ENCODE data around the gene NSG2. TPM values are rescaled to one million over a fixed set of nuclear protein-coding genes. Genes with fewer than 3 reads are reported as not detected.
"Not testable (repeated sequence)": the region's sequence is repeated elsewhere in the genome, so short reads cannot be mapped to it uniquely, and the experiment has no call there.

The NSG2 gene
- 1 to 10 TPM in 1 of 2 donors, under 1 TPM in 1; 0.95 to 1.4 TPM for total RNA-seq
- long read RNA-seq, result 0 reads

GRCh38 chr5:174045470-174046025 is at the start of gene NSG2:
NSG2 (plus strand) TSS chr5:174045706; CDS start chr5:174046756, 1,050 bp downstream.
- ATAC-seq (peak; percentile 96), DNase-seq (peak; percentile 62 to 74)
- intact Hi-C loops (cut with DNase I, micrococcal nuclease), result loop anchor here in 1 of 2 donors (10.0 kb wide), 1 partner anchor 269 kb away; no protein-coding TSS in a partner anchor

- ATAC-seq (no peak), DNase-seq (no peak)
- intact Hi-C loops (cut with DNase I, micrococcal nuclease), result no loop called here
Measured at GRCh38 chr5:173997331-173997730, 48.2 kb upstream of the NSG2 start.

DNA sequence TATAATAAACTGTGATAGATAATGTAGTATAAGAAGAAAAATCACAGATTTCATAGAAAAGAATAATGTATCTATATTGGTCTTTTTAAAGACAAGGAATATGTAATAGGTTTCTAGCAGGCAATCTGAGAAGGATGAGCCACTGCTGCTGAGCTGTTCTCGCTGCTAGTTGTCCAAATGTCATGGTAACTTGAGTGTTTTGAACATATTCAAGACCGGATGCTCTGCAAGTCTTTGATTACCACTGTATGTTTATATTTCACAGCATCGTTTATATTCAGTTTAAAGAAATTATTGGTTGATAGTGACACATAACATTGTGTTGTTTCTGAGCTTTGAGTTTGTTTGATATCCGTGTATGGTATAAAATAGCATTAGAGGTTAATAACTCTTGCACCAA is 47.0 kb upstream of the NSG2 start:
- intact Hi-C loops (cut with DNase I, micrococcal nuclease), result no loop called here
- DNase-seq, result no peak
- no peak for ATAC-seq

DNA sequence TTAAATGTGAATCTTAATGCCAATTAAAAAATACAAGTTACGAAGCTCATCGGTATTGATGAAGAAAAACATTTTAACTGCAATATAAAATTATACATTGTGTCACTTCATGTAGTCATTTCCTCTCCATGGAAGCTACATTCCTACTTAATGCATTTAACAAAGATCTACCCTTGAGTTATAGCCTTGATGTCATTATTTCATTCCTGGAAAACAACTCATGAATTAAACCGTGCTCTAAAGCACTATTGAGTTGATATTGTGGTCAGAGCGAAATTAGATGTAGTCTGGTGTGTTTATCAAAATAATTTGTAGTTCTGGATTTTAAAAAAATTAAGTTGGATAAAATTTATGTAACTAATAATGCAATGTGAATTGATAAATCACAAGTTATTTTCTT is 45.4 kb upstream of the NSG2 start:
- DNase-seq, result no peak
- intact Hi-C loops (cut with DNase I, micrococcal nuclease), result no loop called here
- ATAC-seq, result no peak

- intact Hi-C loops (cut with DNase I, micrococcal nuclease), result no loop called here
- ATAC-seq, result no peak
Measured at GRCh38 chr5:174003795-174004194, 41.7 kb upstream of the NSG2 start.

DNA sequence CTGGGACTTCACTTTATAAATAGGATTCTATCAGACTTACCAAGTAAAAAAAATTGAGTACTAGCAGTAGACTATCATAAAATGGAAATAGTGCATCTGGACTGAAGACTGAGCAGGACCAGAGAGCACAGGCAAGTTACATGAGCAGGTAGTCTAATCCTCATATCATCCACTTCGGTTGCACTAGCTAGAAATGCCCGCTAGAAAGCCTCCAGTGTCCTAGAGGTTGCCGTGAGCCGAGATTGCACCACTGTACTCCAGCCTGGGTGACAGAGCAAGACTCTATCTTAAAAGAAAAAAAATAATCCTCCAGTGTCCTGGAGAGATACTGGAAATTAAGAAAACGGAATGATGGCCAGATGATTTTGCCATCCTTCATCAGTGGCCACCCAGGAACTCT is 36.6 kb upstream of the NSG2 start:
- no peak for ATAC-seq
- intact Hi-C loops (cut with DNase I, micrococcal nuclease), result no loop called here
- DNase-seq, result no peak

More at GRCh38 chr5:174003795-174004194, 41.7 kb upstream of the NSG2 start:
- no peak for DNase-seq

DNA sequence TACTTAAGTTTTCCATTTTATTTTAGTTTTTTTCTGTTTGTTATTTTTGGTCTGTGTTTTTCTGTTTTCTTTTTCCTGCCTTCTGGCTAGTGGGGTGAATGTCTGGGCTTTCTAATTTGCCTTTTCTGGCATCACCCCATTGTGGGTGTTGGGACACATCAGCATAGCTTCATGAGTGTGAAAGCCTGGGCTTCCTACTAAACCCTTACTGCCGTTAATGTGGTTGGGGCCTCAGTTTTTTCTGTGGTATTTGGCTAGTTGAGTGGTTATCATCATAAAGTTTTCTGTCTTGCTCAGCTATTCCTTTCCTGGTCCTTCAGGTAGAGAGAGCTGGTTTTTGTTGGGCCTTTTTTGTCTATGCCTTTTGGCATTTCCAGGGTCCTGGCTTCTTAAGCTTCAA is 35.1 kb upstream of the NSG2 start:
- ATAC-seq (no peak), DNase-seq (no peak)
- intact Hi-C loops (cut with DNase I, micrococcal nuclease), result no loop called here

GRCh38 chr5:174011441-174011840 is 34.1 kb upstream of the NSG2 start:
- intact Hi-C loops (cut with DNase I, micrococcal nuclease), result no loop called here

DNA sequence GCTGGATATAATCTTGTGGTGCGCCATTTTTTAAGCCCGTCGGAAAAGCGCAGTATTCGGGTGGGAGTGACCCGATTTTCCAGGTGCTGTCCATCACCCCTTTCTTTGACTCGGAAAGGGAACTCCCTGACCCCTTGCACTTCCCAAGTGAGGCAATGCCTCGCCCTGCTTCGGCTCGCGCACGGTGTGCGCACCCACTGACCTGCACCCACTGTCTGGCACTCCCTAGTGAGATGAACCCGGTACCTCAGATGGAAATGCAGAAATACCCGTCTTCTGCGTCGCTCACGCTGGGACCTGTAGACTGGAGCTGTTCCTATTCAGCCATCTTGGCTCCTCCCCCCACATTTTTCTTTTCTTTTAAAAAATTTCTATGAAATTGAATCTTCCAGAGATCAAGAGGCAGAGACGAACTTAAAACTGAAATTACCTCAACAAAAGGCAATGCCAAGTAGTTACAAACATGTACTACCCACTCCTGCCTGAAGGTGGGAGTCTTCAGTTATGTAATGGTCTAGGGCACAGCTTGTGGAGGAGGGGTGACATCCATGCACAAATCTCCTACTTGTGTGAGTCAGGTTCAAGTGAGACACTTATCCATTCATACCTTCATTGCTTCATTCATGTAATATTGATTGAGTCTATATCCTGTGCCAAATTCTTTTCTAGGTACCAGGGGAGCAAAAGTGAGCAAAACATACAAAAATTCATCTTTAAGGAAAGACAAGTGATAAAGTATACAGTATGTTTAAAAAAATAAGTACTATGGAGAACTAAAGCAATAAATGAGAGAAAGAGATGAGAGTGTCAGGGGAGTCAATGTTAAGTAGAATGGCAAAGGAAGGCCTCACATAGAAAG is 25.2 kb upstream of the NSG2 start:
- DNase-seq, result peak in 1 of 2 donors; percentile 9
- ATAC-seq, result peak; percentile 52
- intact Hi-C loops (cut with DNase I, micrococcal nuclease), result not testable (repeated sequence)

More at GRCh38 chr5:174011441-174011840, 34.1 kb upstream of the NSG2 start:
- DNase-seq (no peak), ATAC-seq (no peak)

DNA sequence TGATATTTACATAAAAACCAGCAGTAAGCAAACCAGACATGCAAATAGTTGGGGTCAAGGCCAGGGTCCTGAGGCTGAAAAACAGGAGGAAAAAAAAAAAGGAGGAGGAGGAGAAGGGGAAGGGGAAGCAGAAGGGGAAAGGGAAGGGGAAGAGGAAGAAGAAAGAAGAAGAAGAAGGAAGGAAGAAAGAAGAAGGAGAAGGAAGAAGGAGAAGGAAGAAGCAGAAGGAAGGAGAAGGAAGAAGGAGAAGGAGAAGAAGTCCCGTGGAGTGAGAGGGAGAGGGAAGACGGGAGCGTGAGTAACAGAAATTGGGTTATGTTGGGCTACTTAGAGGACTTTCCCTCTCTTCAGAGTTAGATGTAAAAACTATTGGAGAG is 24.6 kb upstream of the NSG2 start:
- DNase-seq, result no peak
- intact Hi-C loops (cut with DNase I, micrococcal nuclease), result no loop called here
- no peak for ATAC-seq

DNA sequence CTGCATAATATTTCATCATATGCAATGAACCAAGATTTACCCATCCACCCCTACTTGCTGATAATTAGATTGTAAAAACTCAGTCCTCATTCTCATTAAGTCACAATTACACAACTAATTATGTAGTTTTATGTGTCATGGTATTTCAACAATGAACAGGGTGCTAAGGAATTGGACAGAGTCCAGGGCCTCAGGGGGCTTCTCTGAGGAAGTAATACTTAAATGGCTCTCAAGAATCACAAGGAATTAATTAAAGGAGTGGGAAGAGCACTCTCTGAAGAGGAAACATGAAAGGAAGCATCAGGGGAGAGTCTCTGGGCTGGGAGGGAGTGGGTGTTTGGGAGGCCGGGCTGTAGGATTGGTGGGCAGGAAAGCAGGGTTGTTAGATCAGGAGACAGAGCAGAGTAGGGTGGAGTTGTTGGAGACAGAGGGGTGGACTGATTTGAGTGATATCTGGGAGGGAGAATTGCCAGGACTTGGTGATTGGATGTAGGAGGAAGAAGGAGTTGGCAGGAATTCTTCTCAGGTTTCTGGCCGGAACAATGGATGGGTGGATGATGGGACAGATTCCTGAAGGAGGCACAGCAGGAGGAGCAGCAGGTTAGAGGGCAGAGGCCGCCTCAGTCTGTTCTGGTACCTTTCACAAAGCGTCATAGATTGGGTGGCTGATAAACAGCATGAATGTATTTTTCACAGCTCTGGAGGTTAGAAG is 23.0 kb upstream of the NSG2 start:
- DNase-seq (no peak), ATAC-seq (no peak)
- intact Hi-C loops (cut with DNase I, micrococcal nuclease), result no loop called here

- intact Hi-C loops (cut with DNase I, micrococcal nuclease), result no loop called here
- ATAC-seq, result no peak
- DNase-seq, result no peak
Measured at GRCh38 chr5:174030286-174030685, 15.2 kb upstream of the NSG2 start.

DNA sequence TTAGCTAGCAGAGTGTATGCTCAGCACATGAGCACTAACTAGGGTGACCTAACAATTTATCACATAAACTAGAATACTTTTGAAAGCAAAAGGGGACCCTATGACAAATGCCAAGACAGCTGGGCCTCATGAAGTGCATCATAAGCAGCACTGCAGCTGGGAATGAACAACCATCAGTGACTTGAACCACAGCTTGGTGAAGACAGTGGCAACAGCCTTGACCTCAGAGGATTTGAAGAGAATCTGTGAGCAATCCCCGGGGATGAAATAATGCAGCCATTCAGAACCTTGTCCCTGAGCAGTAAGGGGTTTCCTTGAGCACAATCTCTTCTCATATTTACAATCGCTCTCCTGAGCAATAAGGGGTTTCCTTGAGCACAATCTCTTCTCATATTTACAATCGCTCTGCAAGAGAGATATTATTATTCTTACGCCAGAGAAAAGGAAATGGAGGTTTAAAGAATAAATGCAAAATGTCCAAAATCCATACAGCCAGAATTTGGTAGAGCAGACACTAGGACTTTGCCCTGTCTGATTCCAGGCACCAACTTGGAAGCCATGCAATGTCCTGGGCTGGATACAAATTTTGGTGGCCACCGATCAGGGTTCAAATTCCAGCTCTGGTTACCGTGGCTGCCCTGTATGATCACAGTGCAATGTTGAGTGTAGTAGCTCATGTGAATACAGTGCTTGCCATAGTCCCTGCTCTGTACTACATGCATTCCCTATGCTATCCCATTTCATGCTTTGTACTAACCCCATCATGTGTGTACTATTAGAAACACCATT is 846 bp upstream of the NSG2 start:
- no peak for DNase-seq
- intact Hi-C loops (cut with DNase I, micrococcal nuclease), result loop anchor here in 1 of 2 donors (10.0 kb wide), 1 partner anchor 270 kb away; no protein-coding TSS in a partner anchor
- ATAC-seq, result no peak

DNA sequence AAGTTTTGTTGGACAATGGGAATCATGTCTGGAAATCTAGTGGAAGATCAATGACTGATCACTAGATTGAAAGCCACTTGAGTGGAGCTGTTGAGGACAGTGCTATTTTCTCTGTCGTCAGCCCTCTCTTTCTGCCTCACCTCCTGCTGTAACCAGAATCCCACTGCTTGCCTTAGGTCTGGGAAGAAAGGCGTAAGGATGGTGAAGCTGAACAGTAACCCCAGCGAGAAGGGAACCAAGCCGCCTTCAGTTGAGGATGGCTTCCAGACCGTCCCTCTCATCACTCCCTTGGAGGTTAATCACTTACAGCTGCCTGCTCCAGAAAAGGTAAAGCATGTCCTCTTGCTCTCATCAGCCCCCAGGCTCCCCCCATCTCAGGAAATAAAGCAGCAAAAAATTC is 1.1 kb downstream of the NSG2 start:
- DNase-seq (no peak), ATAC-seq (no peak)
- intact Hi-C loops (cut with DNase I, micrococcal nuclease), result loop anchor here in 1 of 2 donors (10.0 kb wide), 1 partner anchor 268 kb away; no protein-coding TSS in a partner anchor

- intact Hi-C loops (cut with DNase I, micrococcal nuclease), result loop anchor here in 1 of 2 donors (10.0 kb wide), 1 partner anchor 267 kb away; no protein-coding TSS in a partner anchor
- ATAC-seq, result no peak
- no peak for DNase-seq
Measured at GRCh38 chr5:174047472-174048099, 2.1 kb downstream of the NSG2 start.

GRCh38 chr5:174052636-174053035 is 7.1 kb downstream of the NSG2 start:
- intact Hi-C loops (cut with DNase I, micrococcal nuclease), result no loop called here
- ATAC-seq (no peak), DNase-seq (no peak)

DNA sequence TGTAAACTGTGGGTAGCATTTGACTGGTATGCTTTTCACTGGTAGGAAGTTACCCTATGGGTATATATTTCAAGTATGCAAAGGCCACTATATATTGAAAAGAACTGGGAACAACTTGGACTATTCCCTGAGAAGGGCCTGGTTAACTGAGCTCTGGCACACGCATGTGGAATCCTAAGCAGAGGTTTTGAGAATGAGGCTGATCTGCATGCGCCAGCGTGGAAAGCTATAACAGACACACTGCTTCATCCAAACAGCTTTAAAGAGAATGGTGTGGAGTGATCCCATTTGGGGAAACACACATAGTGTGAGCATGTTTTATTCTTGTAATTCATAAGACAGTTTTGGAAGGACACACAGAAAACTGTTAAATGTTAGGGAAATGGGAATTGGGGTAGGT is 8.4 kb downstream of the NSG2 start:
- no peak for ATAC-seq
- DNase-seq, result no peak
- intact Hi-C loops (cut with DNase I, micrococcal nuclease), result no loop called here

GRCh38 chr5:174056064-174056847 is 10.8 kb downstream of the NSG2 start:
- intact Hi-C loops (cut with DNase I, micrococcal nuclease), result no loop called here
- DNase-seq, result no peak
- no peak for ATAC-seq

Measured in left colon (tissue), 2 donors.